GF-D8 (cell line): ENCODE results near the gene DRC1.

Experiments used
- DNase-seq: peaks from one replicate; lab custom pipeline; 2025; lab: John Stamatoyannopoulos, UW

The DRC1 gene

DNA sequence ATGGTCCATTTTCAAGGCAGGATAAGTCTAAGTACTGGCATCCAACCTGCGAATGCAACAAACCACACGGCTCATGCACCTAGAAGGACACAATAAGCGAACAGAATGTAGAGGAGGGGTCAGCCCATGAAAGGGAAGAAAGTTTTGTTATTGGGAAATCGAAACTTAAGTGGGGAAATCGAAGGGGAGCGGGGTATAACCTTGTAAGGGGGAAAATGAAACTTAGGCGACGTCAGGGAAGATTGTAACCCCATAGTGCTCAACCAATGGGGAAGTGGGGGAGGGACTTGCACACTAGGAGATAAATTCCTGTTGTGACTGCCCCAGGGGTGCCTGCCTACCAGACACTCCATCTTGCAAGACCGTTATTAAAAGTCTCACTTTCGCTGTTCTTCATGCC, 91.8 kb downstream of the DRC1 start:
- DNase-seq: no peak

DNA sequence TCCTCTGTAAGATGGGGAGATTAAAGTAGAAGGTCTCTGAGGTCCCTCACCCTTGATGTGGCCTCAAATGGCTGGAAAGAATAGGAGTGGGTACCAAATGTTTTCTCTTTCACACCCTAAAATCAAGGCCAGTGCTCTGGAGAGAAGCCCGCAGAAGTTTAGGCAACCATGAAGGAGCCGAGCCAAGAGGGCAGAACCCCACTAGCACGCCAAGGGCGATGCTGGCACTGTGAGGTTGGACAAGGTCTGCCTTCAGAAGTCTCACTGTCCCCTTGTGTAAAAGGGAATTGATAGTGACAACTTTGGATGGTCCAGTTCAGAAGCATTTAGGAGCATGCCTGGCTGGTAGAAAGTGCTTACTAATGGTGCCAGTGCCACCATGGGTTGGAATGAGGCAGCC, 92.5 kb downstream of the DRC1 start:
- no peak for DNase-seq

GRCh38 chr2:26494891-26495290, 93.2 kb downstream of the DRC1 start:
- DNase-seq: no peak

GRCh38 chr2:26495705-26496297, 94.1 kb downstream of the DRC1 start:
- DNase-seq: no peak

DNA sequence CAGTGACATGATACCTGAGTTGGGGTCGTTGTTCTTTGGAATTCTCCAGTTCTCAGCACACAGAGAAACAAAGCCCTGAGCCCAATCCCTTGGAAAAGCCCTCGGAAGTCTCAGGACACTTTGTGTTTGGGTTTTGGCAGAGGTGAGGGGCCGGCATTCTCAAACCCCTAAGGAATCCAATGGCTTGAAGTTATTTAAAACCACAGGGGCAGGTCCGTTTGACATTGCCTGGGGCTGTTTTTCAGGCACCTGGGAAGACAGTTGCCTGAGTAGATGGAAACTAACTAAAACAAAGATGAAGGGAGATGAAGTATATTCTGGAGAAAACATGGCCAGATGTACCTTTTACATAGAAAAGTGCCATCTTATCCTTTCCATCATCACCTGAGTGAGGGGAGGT, 98.7 kb downstream of the DRC1 start:
- DNase-seq: no peak

DNA sequence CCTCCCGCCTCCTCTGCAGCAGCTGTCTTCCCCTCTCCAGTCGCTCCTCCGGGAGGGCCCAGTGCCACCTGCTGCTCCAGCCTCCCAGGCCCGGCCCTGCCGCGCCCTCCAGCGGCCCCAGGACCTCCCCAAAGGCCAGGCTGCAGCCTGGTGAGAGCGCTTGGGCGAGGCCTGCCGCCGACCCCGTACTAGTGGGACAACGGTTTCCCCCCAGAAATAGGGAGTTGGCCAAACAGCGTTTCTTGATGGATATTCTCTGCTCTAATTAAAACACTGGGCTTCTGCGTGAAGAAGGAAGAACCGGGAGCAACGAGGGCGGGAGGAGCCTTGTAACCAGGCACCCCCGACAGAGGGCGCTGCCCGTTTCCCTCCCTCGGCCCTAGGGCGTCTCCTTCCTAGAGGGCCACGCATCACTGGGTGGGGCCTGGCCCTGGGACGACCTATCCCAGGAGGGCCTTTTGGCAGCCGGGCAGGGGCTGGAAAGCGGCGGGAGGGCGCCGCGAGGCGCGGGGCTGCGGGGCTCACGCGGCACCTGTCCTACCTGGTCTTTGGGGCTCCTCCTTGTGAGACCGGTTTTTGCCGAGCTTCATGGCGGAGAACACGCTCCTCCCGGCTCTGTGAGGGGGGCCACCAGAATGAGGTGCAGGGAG, 101.6 kb downstream of the DRC1 start:
- DNase-seq: no peak

DNA sequence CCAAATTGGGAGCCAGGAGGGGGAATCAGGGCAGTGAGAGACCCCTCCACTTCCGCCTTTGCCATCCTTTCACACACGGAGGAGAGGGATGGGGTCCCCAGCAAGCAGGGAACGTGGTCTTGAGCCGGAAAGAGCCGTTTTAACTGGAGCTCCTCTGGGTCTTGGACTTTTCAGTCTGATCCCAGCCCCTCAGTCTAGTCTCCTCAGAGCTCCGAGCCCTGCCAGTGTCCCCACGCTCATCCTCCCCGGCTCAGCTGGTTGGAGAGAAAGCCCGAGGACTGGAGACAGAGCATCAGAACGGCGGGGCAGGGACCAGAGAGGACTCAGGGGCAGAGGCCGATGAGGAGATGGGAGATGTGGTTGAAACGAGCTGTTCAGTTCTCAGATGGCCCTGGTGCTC, 102.3 kb downstream of the DRC1 start:
- DNase-seq: no peak

DNA sequence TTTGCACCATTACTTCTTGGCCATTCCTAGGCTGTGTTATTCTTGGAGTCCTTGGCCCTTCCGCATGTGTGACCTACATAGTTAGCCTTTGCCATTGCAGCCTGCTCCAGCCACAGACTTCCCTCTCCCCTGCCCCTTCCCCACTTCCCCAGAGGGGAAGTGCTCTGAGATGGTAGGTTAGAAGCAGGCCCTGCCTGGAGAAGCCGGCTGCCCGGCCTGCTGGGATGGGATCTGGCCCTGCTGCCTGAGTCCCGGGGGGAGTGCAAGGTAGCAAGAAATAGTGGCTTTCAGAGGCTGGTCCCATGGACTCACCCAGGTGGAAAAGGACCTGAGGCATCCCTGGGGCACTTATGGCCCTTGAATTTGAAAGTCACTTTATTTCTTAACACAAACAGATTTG, 104.6 kb downstream of the DRC1 start:
- DNase-seq: no peak
